HepG2 (cell line): ENCODE measurements around the gene UBE2D3. TPM values are rescaled to one million over a fixed set of nuclear protein-coding genes. Genes with fewer than 3 reads are reported as not detected.

Source experiments
- CBFB ChIP-seq: sonication (generic); formaldehyde crosslinking; IDR thresholded peaks from 2 replicates; pipeline ENCODE4 v1.4.0; 2020; ENCODE audit warnings: missing genetic modification reagents
- CBX1 ChIP-seq: IDR thresholded peaks from one replicate; pipeline ENCODE4 v1.6.1; 2016; ENCODE audit warnings: antibody characterized with exemption, low read depth
- CHCHD3 ChIP-seq: sonication (generic); formaldehyde crosslinking; IDR thresholded peaks from 2 replicates; pipeline ENCODE4 v1.8.0; 2022; ENCODE audit warnings: mild to moderate bottlenecking, missing genetic modification reagents, moderate library complexity
- FOSL1 ChIP-seq: sonication (generic); formaldehyde crosslinking; IDR thresholded peaks from 2 replicates; pipeline ENCODE4 v1.9.0; 2021; ENCODE audit warnings: missing genetic modification reagents, borderline replicate concordance
- KDM5A ChIP-seq: fragments of 200-600 bp; sonication (generic); IDR thresholded peaks from 2 replicates; pipeline ENCODE4 v1.7.0; 2018; ENCODE audit warnings: antibody characterized with exemption, mild to moderate bottlenecking, low read length, borderline replicate concordance
- NR3C1 ChIP-seq: sonication (generic); formaldehyde crosslinking; IDR thresholded peaks from 2 replicates; pipeline ENCODE4 v1.4.0; 2020; ENCODE audit warnings: missing genetic modification reagents
- PRDM10 ChIP-seq: sonication (generic); formaldehyde crosslinking; IDR thresholded peaks from 2 replicates; pipeline ENCODE4 v1.4.0; 2020; ENCODE audit warnings: low read depth, missing genetic modification reagents
- SNRNP70 ChIP-seq: fragments of 200-400 bp; formaldehyde crosslinking; IDR thresholded peaks from 2 replicates; pipeline ENCODE4 v1.6.1; 2017; ENCODE audit warnings: mild to moderate bottlenecking, low read depth, low read length, moderate library complexity
- TAF1 ChIP-seq: sonication (generic); formaldehyde crosslinking; IDR thresholded peaks from 2 replicates; pipeline ENCODE4 v1.4.0; 2020; ENCODE audit warnings: missing genetic modification reagents
- ZKSCAN8 ChIP-seq: IDR thresholded peaks from 2 replicates; pipeline ENCODE4 v1.6.1; 2016; ENCODE audit warnings: borderline replicate concordance, missing genetic modification reagents, missing compliant biosample characterization
- ZNF468 ChIP-seq: sonication (generic); formaldehyde crosslinking; IDR thresholded peaks from 2 replicates; pipeline ENCODE4 v1.8.0; 2022; ENCODE audit warnings: mild to moderate bottlenecking, moderate library complexity, missing genetic modification reagents
- ZNF569 ChIP-seq: sonication (generic); formaldehyde crosslinking; IDR thresholded peaks from 2 replicates; pipeline ENCODE4 v1.5.0; 2020; ENCODE audit warnings: mild to moderate bottlenecking, missing genetic modification reagents, moderate library complexity, borderline replicate concordance
- ZNF670 ChIP-seq: sonication (generic); formaldehyde crosslinking; IDR thresholded peaks from 2 replicates; pipeline ENCODE4 v1.8.0; 2022; ENCODE audit warnings: mild to moderate bottlenecking, missing genetic modification reagents, borderline replicate concordance
- ZNF704 ChIP-seq: sonication (generic); formaldehyde crosslinking; IDR thresholded peaks from 2 replicates; pipeline ENCODE4 v1.8.1; 2023; ENCODE audit warnings: mild to moderate bottlenecking, inconsistent platforms, moderate library complexity, missing genetic modification reagents, borderline replicate concordance
- polyA plus RNA-seq, 8 experiments: library from polyadenylated mRNA; depleted of rRNA in 3 of 8; stranded (reverse) in 7 of 8; unstranded in 1 of 8; fragments of >200 nt; fragmentation: Illumina TruSeq in 4 of 8; extraction: Trizol in 4 of 8; gene quantifications; 2 replicates each; pipeline versions ENCODE4 v1.2.1 to v1.2.3, GENCODE V29; 2011 to 2016; ENCODE audit warnings: low read depth in 4 of 8, missing spikeins in 1 of 8, mixed read lengths in 1 of 8; ENCODE audit not compliant: insufficient read depth in 1 of 8
- total RNA-seq, 5 experiments: library from RNA; depleted of rRNA; stranded (reverse); fragments of >200 nt; fragmentation: Illumina TruSeq; extraction: Trizol; gene quantifications; 2 replicates each; pipeline ENCODE4 v1.2.3, GENCODE V29; 2016; ENCODE audit warnings: low read depth in 1 of 5

UBE2D3 gene
- total and polyA plus RNA-seq, 2 of the 13 experiments (the other 11 are each of a cell fraction or from before 2014, with no cell fraction given): 224 to 293 TPM

- no peak for TF ChIP-seq CBX1
- peak; percentile 78; the same call in 1 of the 2 replicates for TF ChIP-seq ZNF569 (CRISPR knock-in tag)
- no peak for TF ChIP-seq ZNF704
- TF ChIP-seq ZNF468 (CRISPR knock-in tag): no peak
- peak; percentile 82 for TF ChIP-seq TAF1
- no peak for TF ChIP-seq NR3C1 (CRISPR knock-in tag)
- peak; percentile 86; the same call in 1 of the 2 replicates for TF ChIP-seq PRDM10 (CRISPR knock-in tag)
- TF ChIP-seq CBFB (CRISPR knock-in tag): 0 out of 2 replicates have a peak, but pooled peaks have one; percentile 18
- TF ChIP-seq FOSL1 (CRISPR knock-in tag): no peak
- TF ChIP-seq ZKSCAN8 (CRISPR knock-in tag): 0 out of 2 replicates have a peak, but pooled peaks have one; percentile 58
- no peak for TF ChIP-seq CHCHD3 (CRISPR knock-in tag)
- no peak for TF ChIP-seq ZNF670 (CRISPR knock-in tag)
- TF ChIP-seq KDM5A: peak; percentile 77; the same call in 1 of the 2 replicates
- no peak for TF ChIP-seq SNRNP70
These were observed 534 bp upstream of the UBE2D3 start (continued) for GRCh38 chr4:102827674-102828496.
